NOMO-1 treated with DMSO at 0.1 percent for 48 hours (cell line): ENCODE results near the gene SLCO2A1.
"Not testable (repeated sequence)": the region's sequence is repeated elsewhere in the genome, so short reads cannot be mapped to it uniquely, and the experiment has no call there.

Source experiments
- DNase-seq: peaks from one replicate; lab custom pipeline; 2025; ENCODE audit not compliant: unreplicated experiment; lab: John Stamatoyannopoulos, UW

Gene SLCO2A1

GRCh38 chr3:134029734-134030378 is at the start of gene SLCO2A1:
SLCO2A1 (minus strand) TSS chr3:134029925; CDS start chr3:134029802, 123 bp downstream.
- DNase-seq: no peak

GRCh38 chr3:134079111-134079547 is 49.4 kb upstream of the SLCO2A1 start:
- DNase-seq: no peak

GRCh38 chr3:134078169-134078831 is 48.6 kb upstream of the SLCO2A1 start:
- DNase-seq: no peak

GRCh38 chr3:134077649-134078161 is 48.0 kb upstream of the SLCO2A1 start:
- no peak for DNase-seq

GRCh38 chr3:134076851-134077250 is 47.1 kb upstream of the SLCO2A1 start:
- no peak for DNase-seq

- DNase-seq: no peak
Observed at GRCh38 chr3:134075846-134076245, 46.1 kb upstream of the SLCO2A1 start.

GRCh38 chr3:134075568-134075825 is 45.8 kb upstream of the SLCO2A1 start:
- DNase-seq: no peak

- DNase-seq: no peak
Observed at GRCh38 chr3:134074790-134075567, 45.3 kb upstream of the SLCO2A1 start.

GRCh38 chr3:134074001-134074789 is 44.5 kb upstream of the SLCO2A1 start:
- DNase-seq: no peak

GRCh38 chr3:134073583-134073945 is 43.8 kb upstream of the SLCO2A1 start:
- DNase-seq: no peak

GRCh38 chr3:134072881-134073582 is 43.3 kb upstream of the SLCO2A1 start:
- no peak for DNase-seq

- not testable (repeated sequence) for DNase-seq
Observed at GRCh38 chr3:134070281-134070680, 40.6 kb upstream of the SLCO2A1 start.

- DNase-seq: no peak
Observed at GRCh38 chr3:134068429-134068828, 38.7 kb upstream of the SLCO2A1 start.

- no peak for DNase-seq
Observed at GRCh38 chr3:134067531-134068161, 37.9 kb upstream of the SLCO2A1 start.

- no peak for DNase-seq
Observed at GRCh38 chr3:134066651-134067530, 37.2 kb upstream of the SLCO2A1 start.

GRCh38 chr3:134066158-134066541 is 36.4 kb upstream of the SLCO2A1 start:
- no peak for DNase-seq

GRCh38 chr3:134065252-134066157 is 35.8 kb upstream of the SLCO2A1 start:
- no peak for DNase-seq

GRCh38 chr3:134064081-134064480 is 34.4 kb upstream of the SLCO2A1 start:
- no peak for DNase-seq
